NCI-H1092 treated with DMSO at 0.1 percent for 48 hours (cell line): ENCODE data around the gene PHACTR3.
"Not testable (repeated sequence)": the region's sequence is repeated elsewhere in the genome, so short reads cannot be mapped to it uniquely, and the experiment has no call there.

Source experiments
- DNase-seq: peaks from one replicate; lab custom pipeline; 2025; lab: John Stamatoyannopoulos, UW

Gene PHACTR3

DNA sequence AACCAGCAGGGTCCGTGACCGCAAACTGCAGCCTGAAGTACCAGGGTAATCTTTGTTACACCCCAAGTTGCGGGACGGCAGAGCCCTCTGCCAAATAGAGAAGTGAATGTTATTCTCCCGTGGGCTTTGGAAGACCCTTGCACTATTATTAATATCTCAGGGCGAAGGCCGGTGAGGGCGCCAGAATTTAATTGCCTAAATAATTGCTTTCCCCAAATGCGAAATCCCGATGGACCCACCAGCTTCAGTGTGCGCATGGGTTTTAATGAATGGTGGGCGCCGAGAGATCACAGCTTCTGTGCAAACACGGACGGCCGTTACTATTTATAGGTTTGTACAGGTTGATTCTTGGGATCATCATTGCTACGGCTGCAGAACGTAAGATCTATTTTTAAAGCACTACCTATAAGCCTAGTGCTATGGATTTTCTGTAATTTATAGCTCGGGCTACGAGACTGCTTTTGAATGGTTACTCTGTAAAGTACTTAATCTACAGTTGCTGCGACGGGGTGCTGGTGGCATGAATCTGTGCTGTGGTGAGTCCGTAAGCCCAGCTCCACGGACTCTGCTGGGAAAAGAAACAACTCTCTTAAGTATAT is 15.2 kb upstream of the PHACTR3 start:
- no peak for DNase-seq

DNA sequence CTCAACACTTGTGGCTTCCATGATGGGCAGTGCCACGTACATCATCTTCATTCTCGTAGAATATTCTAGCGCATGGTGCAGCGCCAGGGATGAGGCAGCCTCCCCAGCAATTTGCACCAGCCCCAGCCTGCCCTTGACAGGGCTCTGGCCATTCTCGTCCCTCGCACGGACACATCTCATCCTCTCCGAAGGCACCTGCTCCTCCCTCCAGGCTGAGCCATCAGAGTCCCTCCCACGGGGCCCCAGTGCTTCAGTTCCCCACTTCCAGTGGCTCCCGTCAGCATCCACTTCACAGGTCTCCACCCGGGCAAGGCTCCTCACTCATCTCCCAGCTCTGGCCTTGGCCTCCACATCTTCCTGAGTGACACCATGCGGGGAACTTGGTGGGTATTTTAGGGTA is 13.3 kb upstream of the PHACTR3 start:
- DNase-seq: no peak

DNA sequence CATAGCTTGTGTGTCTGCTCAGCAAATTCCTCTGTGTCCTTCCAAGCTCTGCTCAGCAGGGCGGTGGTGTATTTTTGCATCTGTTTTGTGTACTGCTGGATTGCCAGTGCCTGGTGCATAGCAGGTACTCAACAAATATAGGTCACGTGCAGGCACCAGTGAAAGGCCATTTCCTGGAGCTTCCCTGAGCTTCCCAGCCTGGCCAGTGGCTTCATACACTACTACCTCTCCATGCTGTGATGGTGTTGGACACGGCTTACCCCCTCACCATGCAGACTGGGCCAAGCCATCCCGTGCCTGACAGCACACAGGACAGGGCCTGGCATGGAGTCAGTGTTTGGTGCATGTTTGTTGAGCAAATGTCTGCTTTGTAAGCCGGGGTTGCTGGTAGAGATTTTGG is 7.7 kb upstream of the PHACTR3 start:
- DNase-seq: no peak

DNA sequence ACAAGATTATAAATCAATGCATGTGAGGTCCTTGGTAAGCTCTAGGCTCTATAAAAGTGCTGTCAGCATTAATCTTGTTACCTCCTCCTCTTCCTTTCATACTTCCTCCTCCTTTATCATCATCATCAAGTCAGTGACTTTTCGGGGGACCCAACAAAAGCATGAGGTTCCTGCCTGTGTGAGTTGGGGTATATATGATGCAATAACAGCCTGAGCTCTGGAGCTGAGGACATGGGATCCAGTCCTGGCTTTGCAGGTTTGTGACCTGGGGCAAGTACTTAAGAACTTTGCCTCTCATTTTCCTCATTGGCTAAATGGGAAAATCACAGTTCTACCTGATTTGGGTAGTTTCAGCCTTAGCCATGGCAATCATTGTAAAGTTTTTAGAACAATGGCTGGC is 7.1 kb upstream of the PHACTR3 start:
- no peak for DNase-seq

DNA sequence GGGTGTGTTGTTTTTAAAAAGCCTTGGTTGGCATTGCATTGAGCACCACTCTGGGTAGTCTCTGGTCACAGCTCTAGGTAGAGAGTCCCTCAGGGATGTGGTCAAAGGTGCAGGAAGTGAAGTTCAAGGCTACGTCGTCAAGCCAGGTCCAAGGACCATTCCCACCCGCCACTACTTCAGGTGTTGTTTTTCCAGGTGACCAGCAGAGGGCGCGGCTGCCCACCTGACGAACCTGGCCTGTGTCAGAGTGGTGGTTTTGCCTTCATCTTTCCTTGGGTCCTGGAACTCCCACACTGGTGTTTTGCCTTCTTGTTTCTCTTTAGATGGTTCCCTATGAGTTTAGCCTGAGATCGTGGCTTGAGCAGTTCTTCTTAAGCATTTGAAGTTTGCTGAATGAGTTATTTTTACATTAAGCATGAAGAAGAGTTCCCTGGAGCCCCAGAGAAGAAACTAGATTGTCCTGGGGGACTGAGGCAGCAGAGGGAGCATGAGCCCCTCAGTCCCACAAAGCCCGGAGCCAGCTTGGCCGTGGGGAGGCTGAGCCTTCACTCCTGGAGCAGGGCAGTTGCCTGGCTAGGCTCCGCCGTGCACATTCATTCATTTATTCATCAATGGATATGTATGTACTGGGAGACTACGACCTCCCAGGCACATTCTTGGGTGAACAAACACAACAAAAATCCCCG is 5.6 kb upstream of the PHACTR3 start:
- peak; percentile 14 for DNase-seq

DNA sequence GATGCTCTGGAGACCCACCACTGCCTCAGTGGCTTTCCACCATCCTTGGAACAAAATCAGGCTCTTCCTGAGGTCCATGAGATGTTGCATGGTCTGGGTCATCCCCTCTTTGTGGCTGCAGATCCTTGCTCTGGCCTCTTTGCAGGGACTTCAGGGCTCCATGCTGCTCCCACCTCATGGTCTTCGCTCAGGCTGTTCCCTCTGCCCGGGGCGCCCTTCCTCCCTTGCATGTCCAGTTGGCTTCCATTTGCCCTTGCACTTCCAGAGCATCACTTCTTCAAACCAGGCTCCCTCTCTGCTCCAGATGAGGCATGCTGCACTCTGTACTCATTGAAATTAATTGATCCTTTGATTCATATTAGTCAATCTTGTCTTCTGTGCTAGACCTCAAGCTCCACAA is 4.4 kb upstream of the PHACTR3 start:
- no peak for DNase-seq

DNA sequence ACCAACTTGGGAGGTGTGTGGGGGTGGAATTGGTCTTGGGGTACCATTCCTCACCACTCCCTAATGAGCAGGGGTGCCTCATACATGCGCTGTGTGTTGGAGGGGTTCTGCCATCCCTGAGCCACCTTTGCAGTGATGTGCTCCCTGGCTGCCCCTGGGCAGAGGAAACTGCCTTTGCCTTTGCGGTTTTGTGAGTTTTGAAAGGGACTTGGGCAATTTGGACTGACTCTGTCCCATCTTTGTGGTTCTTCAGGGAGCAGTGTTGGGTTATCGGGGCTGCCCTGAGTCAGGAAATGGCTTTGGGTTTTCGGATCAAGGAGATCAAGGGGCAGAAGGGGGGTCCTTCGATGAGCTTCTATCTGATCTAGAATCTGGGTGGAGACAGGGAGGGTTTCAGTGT is 3.9 kb upstream of the PHACTR3 start:
- no peak for DNase-seq

DNA sequence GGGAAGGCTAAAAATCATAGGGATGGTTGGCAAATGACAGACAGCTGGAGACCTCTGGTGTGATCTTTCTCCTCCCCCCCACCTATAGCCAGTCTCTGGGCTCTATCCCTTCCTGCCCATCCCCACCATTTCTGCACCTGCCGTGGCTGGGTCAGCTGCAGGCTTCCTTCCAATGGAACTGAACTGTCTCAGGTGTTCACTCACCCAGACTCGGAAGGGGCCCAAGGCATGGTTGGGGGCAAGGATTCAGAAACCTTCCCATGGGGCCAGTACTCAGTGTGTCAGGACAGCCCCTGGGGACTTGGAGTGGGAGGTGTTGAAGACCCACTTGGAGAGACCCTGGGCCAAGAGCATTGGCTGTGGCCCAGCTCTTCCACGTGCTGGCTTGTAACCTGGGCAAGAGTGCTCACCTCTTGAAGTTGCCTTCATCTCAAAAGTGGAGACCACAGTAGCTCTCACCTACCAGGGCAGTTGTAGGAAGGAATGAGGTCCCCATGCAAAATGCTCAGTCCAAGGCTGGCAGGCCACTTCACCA is 1.7 kb upstream of the PHACTR3 start:
- no peak for DNase-seq

DNA sequence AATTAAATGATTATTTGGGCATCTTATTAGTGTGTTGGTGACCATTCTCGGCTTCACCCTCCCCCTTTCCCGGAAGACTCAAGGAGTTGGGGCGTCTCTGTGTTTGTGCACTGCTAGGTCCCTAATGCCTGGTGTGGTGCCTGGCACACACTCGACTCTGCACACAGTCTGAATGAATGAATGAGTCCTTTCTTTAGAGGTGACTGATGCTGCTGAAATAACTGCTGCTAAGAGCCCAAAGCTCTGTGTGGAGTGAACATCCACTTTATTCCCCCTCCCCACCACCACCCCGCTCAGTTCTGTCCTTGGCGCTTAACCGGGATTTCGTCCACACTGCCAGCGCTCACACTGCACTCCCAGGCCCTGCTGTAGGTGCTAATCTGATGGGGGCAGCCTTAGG is 1.2 kb upstream of the PHACTR3 start:
- no peak for DNase-seq

DNA sequence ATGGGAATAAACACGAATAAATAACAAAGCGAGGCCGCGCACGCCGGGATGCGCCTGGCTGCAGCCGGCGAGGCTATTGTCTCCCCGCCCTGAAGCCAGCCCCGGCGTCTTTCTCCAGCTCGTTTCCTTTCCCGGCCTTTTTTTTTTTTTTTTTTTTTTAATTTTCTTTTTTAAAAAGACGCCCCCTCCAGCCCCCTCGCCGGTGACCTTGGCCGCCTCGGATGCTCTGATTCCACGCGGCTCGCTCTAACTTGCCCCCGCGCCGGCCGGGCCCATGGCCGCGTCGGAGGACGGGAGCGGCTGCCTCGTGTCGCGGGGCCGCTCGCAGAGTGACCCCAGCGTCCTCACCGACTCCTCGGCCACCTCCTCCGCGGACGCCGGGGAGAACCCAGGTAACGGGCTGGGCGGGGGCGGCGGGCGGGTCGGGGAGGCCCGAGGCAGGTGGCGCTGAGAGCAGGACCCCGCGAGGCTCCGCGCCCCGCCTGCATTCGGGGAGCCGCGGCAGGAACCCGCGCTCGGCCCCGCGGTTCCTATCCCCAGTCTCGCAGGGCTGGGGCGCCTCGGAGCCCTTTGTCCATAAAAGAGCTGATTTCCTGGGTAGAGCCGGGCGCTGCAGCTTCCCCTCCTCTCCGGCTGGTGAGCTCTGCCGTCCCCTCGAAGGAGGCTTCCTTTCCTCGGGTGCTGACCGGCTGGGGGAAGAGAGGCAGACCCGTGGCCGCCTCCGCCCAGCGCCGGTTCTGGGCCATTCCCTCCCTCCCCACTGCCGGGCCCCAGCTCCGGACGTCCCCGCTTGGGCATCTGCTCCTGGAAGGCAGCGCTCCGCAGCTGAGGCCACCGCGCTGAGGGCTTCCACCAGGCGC is 631 bp downstream of the PHACTR3 start:
- DNase-seq: no peak

DNA sequence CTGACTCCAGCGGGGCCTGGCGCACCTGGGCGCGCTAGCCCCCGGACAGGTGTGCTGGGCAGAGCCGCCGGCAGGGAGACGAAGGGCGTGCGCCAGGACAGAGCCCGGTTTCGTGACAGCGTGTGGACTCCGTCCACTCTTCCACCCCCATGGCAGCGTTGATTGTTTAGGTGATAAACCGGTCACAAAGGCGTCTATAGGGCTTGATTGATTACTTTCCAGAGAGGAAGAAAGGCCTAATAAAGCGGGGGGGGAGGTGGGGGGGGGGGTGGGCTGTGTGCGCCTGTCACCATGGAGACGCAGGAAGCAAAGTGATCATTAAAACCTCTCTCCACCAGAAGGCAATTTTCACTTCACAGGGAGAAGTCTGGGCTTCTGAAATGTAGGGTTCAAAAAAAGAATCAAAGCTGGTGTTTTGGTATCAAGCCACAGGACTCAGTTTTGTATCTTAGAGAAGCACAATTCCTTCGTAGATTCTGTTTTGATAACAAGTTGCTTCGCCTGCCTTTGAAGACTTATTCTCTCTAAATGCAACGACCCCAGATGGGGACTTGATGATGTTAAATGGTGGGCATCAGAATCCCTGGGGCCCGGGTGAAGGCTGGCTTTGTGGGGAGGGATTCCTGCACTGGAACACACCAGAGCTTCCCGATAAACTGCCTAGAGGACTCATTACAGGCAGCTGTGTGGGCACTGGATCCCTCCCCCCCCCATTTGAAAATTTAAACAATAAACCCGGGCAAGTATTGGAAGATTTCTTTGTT is 1.4 kb downstream of the PHACTR3 start:
- no peak for DNase-seq

DNA sequence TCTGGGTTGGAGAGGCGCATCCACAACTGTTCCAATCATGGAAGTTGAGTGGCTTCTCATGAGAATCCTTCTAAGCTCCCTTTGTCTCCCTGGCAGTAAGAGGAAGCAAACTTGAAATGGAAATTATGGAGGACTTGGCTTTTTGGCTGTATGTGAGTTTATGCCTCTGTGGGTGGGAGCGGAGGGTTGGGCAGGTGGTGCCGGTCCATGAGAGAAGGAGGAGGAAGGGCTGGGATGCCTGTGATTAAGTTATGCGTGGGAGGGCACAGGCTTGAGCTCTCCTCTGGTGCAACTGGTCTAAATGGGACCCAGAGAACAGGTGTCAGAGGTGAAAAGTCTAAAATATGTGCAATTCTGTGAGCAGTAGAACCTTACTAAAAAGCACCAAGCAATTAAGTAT is 2.2 kb downstream of the PHACTR3 start:
- DNase-seq: no peak

DNA sequence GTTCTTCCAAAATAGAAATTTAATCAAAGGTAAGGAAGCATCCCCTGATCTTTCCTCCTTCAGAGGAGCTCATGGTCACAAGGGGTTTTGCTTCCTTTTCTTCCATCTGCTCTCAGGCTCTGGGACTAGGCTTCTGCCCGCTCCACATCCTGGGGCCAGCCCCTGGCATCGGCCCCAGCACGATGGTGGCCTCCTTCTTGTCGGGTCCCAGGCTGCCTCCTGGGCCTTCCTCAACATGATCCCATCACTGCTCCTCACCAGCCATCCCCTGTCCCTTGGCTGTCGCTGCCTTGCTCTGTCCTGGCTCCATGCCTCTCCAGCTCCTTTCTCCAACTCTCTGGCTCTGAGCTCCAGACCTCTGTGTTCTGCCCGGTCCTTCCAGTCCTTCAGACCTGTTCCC is 4.1 kb downstream of the PHACTR3 start:
- DNase-seq: no peak

DNA sequence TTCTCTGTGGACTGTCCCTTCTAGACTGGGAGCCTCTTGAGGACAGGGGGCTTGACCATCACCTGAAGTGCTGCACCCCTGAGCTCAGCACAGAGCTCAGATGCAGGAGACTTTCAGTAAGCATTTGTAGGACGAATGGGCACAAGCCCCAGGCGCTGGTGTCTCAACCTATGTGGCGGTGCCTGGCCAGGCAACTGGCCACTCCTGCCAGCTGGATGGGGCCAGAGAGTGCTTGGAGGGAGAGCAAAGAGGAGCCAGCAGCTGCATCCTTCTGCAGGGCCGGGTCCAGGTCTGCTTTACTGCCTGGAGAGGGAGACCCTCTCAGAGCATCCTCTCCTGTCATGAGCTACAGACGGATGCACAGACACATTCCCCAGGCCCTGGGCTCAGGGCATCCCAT is 4.5 kb downstream of the PHACTR3 start:
- no peak for DNase-seq

DNA sequence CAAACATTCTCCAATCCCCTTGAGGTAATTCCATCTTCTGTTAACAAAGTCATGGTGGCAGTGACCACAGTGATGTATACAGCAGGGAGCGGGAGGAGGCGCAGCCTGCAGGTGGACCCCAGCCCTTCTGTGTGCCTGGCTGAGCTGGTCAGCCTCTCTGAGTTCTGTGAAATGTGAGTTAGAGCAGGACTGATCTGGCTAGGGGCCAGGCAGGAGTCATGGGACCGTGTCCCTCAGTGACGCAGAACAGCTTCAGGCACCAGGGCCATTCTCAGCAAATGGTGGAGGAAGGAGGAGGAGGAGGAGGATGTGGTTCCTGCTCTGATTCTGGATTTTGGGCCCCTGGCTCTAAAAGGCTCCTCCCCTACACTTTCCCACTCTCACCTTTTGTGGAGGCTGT is 6.9 kb downstream of the PHACTR3 start:
- no peak for DNase-seq

DNA sequence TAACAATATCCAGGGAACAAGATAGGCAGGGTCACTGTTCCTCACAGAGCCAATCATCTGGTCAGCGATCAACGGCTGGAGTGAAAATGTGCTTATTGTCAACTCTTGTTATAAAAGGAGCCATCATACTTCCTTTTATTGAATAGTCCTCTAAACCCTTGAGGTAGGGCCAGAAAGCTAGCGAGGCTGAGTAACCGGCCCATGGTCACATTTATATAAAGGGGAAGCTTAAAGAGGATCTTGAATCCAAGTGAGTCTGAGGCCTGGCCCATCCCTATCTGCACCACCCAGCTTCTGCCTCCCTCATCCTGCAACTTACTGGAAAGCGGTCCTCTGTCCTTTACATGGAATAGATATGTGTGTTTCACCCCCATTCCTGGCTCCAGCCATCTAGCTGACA is 9.5 kb downstream of the PHACTR3 start:
- no peak for DNase-seq

DNA sequence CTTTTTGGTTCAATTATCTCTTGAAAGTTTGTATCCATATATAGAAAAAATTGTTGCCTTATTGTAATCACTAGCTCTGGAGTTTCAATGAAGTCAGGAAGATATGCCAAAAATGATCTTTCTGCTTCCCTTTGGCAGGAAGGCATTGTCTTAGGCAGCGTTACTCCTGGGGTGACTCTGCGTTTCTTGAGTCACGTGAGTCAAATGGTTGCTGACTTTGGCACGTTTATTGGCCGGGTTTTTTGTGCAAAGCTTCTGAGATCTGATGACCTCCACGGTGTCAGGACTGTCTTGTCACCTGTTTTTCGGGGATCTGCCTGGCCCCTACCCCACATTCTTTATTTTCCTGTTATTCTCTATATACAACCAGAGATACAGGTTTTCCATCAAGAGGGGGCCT is 10.4 kb downstream of the PHACTR3 start:
- no peak for DNase-seq

DNA sequence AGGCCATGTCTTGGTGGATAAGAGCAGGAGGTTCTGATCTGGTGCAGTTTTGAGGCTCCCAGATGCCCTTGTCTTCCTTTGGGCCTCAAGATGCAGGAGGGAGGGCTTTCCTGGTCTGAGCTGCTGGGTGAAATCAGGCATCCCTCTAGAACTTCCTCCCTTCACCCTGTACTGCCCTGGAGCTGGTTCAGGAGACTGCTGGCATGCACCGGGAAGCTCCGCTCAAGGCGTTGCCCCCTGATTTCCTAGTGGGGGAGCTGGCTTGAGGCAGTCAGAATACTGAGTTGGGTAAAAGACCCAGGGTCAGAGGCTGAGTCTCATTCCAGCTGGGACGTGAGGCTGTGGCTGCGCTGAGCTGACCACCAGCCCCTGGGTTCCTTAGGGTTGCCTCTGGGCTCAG is 12.0 kb downstream of the PHACTR3 start:
- DNase-seq: no peak

DNA sequence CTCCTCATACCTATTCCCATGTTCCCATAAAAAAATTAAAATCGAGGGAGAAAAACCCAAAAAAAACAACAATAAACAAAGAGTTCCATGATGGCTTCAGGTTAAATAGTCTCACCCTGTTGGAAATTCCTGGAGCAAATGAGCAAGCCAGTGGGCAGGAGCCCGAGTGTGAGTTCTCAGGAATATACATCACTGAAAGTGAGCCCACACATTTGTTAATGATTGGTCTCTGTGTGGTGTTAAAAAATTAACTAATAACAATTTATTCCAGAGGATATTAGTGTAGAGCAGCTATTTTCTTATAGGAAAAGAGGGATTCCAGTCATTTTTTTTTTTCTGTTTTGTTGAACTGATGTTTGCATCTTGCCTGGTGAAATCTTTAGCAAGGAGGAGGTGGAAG is 12.9 kb downstream of the PHACTR3 start:
- no peak for DNase-seq

DNA sequence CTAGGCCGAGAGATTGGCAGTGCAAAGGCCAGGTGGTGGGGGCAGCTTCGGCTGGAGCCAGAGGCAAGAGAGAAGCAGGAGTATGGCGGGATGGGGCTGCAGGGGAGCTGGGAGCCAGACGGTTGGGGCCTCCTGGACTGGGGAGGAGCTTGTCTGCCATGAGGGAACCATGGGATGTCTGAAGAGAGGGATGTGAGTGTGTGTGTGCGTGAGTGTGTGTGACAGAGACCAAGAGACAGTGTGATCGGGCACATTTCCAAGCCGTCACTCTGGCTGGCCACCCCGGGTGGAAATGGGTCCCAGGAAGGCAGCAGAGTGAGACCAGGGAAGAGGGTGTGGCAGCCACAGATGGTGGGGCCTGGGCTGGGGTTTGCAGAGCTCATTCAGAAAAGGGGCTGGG is 13.8 kb downstream of the PHACTR3 start:
- no peak for DNase-seq

DNA sequence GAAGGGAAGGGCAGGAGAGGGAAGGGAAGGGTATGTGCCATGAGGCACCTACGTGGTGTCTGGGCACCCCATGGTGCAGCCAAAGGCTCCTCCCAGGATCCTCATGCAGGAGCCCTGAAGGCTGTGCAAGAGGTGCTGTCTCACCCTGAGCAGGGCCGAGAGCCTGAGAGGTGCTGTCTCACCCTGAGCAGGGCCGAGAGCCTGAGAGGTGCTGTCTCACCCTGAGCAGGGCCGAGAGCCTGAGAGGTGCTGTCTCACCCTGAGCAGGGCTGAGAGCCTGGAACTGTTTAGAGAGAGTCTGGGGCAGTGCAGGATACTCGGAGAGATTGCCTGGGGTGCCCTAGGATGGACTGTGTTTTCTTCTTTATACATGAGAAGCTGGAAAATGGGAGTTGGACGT is 14.2 kb downstream of the PHACTR3 start:
- not testable (repeated sequence) for DNase-seq

DNA sequence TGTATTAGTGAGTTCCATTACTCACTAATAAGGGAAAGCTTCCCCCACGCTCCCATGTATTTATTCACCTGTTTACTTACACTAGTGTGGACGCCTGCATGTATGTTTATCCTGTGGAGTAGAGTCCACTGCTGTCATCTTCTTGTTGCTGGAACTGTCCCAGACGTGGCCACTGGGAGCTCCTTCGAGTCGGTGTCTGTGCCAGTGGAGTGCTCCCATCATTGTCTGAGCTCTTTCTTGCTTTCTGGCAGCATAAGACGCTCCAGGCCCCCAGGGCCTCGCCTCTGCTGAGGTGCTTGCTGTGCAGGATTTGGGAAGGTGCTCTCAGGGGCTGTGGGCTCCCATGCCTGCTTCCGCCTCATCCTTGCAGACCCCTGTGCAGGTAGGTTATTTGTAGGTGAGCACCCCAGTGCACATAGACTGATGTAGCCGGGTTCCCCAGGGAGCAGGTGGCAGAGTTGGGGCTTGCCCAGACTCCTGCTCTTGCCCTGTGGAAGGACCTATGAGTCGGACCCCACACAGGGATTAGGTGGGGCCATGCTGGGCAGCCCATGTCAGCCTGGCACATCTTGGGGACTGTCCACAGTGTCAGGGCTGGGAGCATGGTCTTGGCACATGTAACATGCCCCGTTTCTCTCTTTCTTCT is 16.6 kb downstream of the PHACTR3 start:
- DNase-seq: no peak
